ENCODE data around the gene PRR3. TPM values are rescaled to one million over a fixed set of nuclear protein-coding genes. Genes with fewer than 3 reads are reported as not detected.

PRR3 gene
- total RNA-seq, 1 donor from 2014 or later = 7.5 TPM

DNA sequence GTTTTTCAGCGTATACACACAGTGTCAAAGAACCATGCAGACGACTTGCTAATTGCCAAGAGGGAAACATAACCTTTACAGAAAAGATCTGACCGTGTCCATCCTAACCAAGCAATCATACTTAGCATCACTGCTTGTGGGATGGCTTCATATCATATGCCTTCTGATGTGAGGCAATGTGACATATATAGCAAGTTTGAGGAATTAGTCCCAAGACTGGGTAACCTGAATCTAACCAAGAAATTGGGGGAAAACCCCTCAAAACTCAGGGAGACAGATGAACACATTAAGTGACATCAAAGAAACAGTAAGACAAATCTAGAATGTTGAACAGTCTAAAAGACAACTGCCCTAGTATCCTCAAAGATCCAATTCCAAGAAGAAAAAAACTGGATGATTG is 19.2 kb upstream of the PRR3 start:
- no peak overlapping the region for H3K27ac ChIP-seq
- TF ChIP-seq, protein P1, sequence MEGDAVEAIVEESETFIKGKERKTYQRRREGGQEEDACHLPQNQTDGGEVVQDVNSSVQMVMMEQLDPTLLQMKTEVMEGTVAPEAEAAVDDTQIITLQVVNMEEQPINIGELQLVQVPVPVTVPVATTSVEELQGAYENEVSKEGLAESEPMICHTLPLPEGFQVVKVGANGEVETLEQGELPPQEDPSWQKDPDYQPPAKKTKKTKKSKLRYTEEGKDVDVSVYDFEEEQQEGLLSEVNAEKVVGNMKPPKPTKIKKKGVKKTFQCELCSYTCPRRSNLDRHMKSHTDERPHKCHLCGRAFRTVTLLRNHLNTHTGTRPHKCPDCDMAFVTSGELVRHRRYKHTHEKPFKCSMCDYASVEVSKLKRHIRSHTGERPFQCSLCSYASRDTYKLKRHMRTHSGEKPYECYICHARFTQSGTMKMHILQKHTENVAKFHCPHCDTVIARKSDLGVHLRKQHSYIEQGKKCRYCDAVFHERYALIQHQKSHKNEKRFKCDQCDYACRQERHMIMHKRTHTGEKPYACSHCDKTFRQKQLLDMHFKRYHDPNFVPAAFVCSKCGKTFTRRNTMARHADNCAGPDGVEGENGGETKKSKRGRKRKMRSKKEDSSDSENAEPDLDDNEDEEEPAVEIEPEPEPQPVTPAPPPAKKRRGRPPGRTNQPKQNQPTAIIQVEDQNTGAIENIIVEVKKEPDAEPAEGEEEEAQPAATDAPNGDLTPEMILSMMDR (IDR thresholded peaks at IDR 0.05) = no peak
- DNase-seq (no peak), ATAC-seq (no peak)
- peaks cover 17% of the 10 kb centered on the region for H3K4me1 ChIP-seq
- H3K4me3 ChIP-seq = no peak overlapping the region
- intact Hi-C loops (cut with DNase I) = no loop called here
- H3K27me3 ChIP-seq (ENCODE audit: low read depth) = no peaks in the 10 kb centered on the region
- no peaks in the 10 kb centered on the region for H3K9me3 ChIP-seq
- no peaks in the 10 kb centered on the region for H3K36me3 ChIP-seq

DNA sequence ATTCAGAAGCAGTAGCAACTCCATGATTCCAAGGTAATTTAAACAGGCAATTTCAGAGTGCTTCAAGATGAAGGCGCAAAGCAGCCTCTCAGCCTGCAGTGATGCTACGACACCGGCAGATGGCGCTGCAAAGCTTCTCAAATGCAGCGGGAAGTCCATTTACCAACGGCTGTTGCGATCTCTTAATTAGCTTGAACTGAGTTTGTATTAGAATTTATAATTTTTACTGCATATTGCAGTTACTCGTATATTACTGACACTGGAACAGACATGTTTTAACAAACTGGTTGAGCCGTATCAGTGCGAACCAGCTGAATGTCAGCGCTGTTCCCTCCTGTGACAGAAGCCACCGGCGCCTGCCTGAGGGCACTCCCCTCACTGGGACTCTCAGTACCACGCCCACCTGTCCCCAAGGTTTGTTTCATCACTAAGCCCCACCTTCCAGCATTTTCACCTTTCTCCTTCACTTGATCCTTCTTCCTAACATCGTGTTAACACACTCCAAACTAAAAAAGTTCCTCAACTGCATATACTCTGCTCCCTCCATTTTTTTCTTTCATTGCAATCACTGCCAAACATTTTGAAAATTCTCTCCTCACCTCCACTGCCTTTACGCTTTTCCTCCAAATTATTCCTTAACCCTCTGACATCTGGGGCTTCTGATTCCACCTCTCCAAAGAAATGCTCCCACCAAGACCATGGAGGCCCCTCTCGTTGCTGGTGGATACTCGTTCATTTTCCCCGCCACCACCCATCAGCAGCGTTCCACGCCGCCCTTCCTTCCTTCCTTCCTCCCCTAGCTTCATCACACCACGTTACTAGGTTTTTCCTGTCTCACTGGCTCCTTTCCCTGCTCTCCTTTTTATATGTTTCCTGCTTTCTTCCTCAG is 15.3 kb upstream of the PRR3 start:
- Histone ChIP-seq H3K4me3 (peak overlapping the region; percentile 47), H3K27ac (peak overlapping the region; percentile 76), H3K36me3 (peaks cover 19% of the 10 kb centered on the region), H3K9me3 (no peaks in the 10 kb centered on the region), H3K4me1 (peaks cover 31% of the 10 kb centered on the region), H3K27me3 (ENCODE audit: low read depth) (no peaks in the 10 kb centered on the region)
- ATAC-seq = peak; percentile 85
- peak; percentile 83 for DNase-seq
- TF ChIP-seq, protein P1 (IDR thresholded peaks at IDR 0.05) = peak; percentile 99
- intact Hi-C loops (cut with DNase I) = loop anchor here (10.0 kb wide), 1 partner anchor 57 kb away; the partner anchor contains the start of gene HLA-E

DNA sequence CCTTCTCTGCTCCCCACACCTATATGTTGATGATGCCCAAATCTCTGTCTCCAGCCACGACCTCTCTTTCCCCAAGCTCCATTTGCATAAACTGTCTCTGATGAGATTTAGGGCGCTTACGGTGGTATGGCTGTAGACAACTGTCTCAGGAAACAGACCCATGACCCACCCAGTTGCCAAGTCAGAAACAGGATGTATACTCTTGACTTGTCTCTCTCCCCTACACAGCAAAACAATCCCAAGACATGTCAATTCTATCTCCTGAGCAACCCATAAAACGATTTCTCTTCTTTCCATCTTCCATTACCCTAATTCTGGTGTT is 14.7 kb upstream of the PRR3 start:
- intact Hi-C loops (cut with DNase I) = loop anchor here (10.0 kb wide), 1 partner anchor 58 kb away; the partner anchor contains the start of gene HLA-E
- Histone ChIP-seq H3K4me3 (peak overlapping the region; percentile 47), H3K27me3 (ENCODE audit: low read depth) (no peaks in the 10 kb centered on the region), H3K36me3 (peaks cover 25% of the 10 kb centered on the region), H3K9me3 (no peaks in the 10 kb centered on the region), H3K27ac (peak overlapping the region; percentile 76), H3K4me1 (peaks cover 31% of the 10 kb centered on the region)
- DNase-seq = no peak
- peak in 1 of 2 donors; percentile 10 for ATAC-seq
- TF ChIP-seq, protein P1 (IDR thresholded peaks at IDR 0.05) = no peak

DNA sequence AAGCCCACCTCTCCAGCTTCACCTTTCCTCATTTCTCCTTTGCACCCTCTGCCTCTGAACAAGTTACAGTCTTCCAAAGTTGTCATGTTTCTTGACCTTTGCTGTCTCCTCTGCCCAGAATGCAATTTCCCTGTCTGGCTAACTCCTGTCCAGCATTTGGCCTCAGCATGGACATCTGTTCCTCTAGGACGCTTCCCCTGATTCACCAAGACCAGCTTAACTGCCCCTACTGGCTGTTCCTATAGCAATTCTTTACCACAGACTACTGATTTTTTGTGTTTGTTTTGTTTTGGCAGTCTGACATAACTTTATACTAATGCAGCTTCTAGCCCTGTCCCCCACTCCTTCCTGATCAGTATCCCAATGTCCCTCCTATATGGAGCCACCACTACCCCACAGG is 14.2 kb upstream of the PRR3 start:
- TF ChIP-seq, protein P1 (IDR thresholded peaks at IDR 0.05) = no peak
- Histone ChIP-seq H3K36me3 (peaks cover 31% of the 10 kb centered on the region), H3K9me3 (no peaks in the 10 kb centered on the region), H3K4me3 (no peak overlapping the region), H3K4me1 (peaks cover 31% of the 10 kb centered on the region), H3K27me3 (ENCODE audit: low read depth) (no peaks in the 10 kb centered on the region), H3K27ac (peak overlapping the region; percentile 76)
- DNase-seq (no peak), ATAC-seq (no peak)
- intact Hi-C loops (cut with DNase I) = loop anchor here (10.0 kb wide), 1 partner anchor 58 kb away; the partner anchor contains the start of gene HLA-E

DNA sequence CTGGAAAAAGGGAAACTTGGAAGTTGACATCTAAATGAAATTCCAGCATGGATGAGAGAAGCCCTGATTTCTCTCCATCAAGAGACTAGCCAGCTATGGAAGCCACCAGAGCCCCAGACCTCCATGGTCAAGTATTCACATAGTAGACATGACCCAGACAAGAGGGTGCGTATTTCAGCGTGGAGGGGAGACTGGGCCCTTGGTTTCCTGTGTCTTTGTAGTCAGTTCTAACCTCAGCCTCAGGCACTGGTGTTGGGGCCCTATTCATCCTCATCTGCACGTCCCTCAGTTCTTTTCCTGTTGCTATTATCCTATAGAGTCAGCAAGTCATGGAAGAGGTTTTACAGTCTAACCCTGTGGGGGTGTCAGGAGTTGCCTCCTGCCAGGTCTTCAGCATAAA is 13.3 kb upstream of the PRR3 start:
- ATAC-seq (no peak), DNase-seq (no peak)
- Histone ChIP-seq H3K4me3 (no peak overlapping the region), H3K27me3 (ENCODE audit: low read depth) (no peaks in the 10 kb centered on the region), H3K27ac (peak overlapping the region; percentile 51), H3K9me3 (no peaks in the 10 kb centered on the region), H3K4me1 (peaks cover 31% of the 10 kb centered on the region), H3K36me3 (peaks cover 40% of the 10 kb centered on the region)
- intact Hi-C loops (cut with DNase I) = loop anchor here (10.0 kb wide), 1 partner anchor 59 kb away; the partner anchor contains the start of gene HLA-E
- TF ChIP-seq, protein P1 (IDR thresholded peaks at IDR 0.05) = no peak

Measured in lower lobe of right lung (tissue), 2 donors.